Endothelial cell of hepatic sinusoid (primary cell): ENCODE measurements around the gene SLC25A21.
"Not testable (repeated sequence)": the region's sequence is repeated elsewhere in the genome, so short reads cannot be mapped to it uniquely, and the experiment has no call there.

ENCODE experiments used
- in situ Hi-C: cut with HindIII; loops from 2 replicates; pipeline ENCODE4 v1.10.0; 2017; ENCODE audit warnings: low sequenced_read_pairs

Gene SLC25A21

DNA sequence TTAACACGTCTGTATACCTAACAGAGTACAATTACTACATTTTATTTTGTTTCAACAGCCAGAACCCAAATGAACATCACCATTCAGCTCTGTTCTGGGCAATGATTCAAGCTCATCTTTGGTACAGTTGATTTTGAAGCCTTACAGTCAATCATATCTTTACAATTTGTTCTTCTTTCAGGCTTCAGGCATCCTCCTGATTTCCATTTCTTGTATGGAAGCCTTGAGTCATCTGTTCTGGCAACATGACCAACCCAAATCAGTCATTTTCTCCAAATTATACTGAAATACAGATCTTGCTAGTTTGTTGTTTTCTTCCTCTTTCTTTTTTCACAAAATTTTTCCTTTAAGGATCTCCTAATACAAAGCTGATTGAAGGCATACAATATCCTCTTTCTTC, 430.5 kb downstream of the SLC25A21 start:
- in situ Hi-C loops = no loop called here

DNA sequence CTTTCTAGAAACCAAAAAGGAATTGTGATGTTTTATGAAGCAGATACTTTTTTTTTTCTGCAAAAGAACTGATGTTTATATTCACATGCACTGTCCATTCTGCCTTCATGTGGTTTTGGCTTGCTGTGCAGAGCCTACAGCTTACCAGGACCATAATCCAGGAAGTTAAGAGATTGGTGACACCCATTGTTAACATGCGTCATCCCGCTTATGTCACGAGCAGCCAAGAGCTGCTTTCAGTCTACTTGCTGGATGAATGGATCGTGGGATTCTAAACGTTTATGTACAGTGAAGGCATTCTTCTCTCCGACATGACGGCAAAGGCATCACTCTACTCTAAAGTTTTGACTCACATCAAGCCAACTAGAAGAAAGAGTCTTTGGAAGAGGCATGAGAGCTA, 434.1 kb downstream of the SLC25A21 start:
- in situ Hi-C loops = no loop called here

DNA sequence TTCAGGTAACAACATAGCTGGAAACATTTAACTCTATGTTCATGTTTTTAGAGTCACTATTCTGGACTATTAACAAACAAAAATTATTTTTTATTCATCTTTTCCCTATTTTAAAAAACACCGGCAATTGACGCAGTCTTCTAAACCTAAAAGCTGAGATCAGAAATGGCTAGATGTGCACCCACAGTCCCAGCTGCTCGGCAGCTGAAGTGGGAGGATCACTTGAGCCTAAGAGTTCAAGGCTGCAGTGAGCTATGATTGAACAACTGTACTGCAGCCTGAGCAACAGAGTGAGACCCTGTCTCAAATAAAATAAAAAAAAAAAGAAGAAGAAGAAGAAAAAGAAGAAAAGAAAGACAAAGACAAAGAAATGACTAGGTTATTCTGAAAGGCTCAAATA, 446.3 kb downstream of the SLC25A21 start:
- in situ Hi-C loops = no loop called here

DNA sequence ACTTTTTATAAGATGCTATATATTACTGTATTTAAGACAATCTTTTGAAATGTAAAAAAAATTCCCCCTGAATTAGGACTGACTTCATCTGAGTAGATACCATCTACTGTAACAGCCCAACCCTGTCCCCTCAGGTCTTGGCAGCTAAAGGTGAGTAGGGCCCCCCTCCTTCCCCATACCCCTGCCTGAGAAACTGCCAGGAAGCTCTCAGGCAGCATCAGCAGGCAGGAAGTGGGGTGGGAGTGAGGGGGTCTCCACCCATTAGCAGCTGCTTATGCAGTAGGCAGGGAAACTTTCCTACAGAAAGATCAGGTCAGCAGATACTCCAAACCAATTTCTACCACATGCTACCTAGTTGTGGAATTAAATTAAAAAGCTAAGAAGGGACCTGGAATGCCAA, 448.2 kb downstream of the SLC25A21 start:
- in situ Hi-C loops = no loop called here

DNA sequence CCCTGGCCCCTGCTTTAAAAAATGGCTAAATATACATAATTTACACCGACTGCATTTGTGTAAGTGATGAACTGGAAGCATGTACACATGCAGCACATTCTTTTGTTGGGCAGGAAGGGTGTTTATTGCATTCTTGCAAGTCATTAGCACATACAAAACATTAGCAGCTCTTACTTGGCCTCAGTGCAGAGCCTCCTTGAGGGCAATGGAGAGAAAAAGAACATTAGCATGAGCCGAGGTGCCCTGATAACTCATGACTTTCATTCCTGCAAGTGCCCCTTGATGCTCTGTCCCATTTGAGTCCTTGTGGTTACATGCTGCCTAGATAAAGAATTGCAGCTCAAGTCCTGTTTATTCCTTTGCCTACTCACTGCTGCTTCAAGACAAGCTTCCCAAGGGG, 448.9 kb downstream of the SLC25A21 start:
- in situ Hi-C loops = no loop called here

DNA sequence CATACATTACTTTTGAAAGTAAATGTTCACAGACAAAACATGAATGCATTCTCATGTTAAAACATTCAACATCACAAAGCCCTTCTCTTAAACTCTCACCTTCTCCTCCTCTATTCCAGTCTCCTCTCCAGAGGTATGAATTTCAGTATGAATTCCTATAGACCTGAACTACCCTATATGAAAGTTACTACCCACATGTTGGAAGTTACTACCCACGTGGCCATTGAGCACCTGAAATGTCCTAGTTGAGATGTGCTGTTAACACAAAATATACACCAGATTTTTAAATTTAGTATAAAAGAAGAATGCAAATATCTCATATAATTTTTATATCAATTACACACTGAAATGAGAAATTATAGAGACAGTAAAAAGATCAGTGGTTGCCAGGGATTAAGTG, 450.5 kb downstream of the SLC25A21 start:
- in situ Hi-C loops = no loop called here

DNA sequence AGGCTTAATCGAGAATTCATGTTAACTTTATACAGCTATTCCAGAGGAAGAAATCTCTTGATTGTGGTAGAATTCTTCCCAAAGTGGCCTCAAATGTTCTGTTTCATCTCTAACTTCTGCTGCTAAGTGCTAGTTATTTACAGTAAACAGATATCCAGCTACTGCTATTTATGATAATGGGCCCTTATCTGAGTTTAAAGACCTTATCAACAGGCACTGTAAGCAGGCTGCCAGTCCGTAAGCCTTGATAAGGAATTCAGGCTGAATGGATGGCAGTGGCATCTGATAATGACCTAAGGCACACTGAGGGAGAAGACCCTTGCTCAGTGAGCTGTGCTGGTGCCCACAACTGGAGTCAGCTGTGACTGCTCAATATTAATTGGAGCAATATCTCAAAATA, 451.7 kb downstream of the SLC25A21 start:
- in situ Hi-C loops = no loop called here

DNA sequence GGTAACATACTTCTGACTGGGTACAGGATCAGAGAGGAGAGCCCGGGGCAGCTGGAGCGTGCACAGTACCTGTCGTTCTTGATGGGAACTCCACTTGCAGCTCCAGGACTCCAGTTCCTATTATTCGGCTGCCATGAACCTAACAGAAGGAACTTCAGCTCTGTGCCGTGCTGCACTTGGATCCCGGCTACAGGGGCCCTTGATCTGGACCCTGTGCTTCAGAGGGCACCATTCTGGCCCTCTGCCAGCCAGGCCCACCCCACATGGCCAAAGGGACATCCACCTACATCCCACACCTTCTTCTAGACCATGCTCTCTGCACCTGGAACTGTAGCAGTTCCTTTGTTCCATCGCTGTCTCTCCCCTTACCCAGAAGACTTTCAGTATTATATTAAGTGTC, 452.6 kb downstream of the SLC25A21 start:
- in situ Hi-C loops = no loop called here

DNA sequence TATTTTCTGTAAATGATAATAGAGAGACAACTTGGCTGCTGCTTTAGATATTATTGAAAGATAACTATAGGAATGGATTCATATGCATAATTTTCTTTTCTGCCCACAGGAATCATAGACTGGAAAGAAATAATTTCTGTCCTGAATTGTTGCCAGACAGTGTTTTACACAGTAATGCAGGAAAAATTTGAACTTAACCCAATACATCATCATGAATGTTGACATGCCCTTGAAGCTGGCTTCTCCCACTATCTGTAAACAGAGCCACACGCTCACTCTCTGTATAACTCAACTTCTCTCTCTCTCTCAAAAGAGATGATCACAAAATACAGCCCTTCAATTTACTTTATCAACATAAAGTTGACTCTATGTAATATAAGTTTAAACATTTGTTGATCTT, 454.2 kb downstream of the SLC25A21 start:
- in situ Hi-C loops = no loop called here

DNA sequence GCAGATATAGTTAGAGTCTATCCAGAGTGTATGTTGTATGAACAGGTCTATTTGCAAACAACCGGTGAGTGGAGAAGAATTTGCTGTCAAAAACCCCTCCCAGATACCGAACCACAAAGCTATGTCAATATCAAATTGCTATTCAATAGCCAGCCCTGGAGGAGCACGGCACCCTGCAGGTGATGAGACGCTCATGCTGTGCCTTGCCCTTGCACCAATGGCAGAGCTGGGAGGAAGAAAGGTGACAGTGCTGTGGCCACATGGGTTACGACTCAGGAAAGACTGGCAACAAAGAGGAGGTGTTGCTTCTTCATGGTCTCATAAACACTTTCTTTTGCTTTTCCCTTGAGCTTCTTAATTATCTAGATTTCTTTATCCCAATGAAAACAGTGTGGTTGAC, 455.0 kb downstream of the SLC25A21 start:
- in situ Hi-C loops = no loop called here

DNA sequence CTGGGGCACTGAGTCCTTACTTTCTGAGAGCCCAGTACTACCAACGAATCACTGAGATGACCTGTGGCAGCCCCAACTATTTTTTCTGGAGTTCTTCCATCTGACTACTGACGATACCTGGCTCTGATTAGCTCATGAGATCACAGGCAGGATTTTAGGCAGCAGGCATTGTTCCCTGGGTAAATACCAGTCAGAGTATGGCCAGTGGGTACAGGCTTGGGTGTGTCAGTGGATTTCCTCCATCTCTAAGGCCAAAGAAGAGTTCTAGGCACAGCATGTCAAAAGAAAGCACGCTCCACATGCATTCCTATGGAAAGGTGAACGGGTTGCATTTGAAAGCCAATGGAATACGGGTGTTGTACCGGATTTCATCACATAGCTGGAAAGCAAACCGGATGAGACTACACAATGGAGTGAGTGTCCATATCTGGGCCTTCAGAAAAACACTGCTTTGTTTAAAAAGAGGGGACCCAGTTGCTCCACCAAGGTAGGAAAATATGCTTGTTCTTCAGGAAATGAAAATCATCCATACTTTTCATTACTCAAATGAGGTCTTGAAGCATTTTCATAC, 455.7 kb downstream of the SLC25A21 start:
- in situ Hi-C loops = no loop called here

DNA sequence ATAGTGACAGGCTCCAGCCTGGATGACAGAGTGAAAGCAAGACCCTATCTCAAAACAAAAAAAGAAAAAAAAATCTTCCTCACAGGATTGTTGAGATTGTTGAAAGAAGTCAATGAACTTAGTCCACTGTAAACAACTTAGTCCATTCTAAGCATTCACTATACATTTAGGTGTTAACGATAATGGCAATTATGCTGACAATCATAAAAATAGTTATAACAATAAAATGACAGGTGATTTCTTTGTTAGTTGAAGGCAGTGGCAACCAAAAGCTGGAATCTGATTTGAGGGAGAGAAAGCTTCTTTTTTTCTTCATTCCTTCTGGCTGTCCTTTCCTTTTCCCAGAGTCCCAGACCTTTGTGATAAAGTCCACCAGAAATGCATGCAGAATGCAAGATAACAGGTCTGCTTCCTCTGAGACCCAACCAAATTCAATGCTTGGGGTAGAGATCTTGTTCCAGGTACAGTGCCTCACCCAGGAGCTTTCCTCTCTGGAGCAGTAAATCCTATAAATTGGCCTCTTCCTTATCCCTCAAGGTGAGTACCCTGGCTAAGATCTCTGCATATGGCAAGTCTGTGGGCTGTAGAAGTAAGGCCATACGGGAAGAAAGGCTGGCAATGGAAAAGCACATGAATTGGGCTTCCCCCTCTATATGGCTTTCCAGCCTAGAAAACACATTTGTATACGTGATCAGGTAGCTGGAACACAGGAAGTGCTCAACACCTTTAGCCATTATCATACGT, 458.3 kb downstream of the SLC25A21 start:
- in situ Hi-C loops = no loop called here

DNA sequence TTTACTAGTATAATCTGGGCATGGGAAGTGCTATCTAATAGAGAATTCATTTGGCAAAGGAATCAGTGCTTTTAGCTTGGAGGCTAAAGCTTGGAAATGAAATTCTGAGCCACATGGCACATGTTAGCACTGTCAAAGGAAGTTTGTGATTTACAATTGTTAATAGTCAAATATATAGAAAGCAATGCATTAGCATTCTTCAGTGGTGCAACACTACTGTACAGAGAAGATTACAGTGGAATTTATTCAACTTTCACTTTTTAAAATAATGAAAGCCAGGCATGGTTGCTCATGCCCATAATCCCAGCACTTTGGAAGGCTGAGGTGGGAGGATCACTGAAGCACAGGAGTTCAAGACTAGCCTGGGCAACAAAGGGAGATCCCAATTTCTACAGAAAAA, 464.8 kb downstream of the SLC25A21 start:
- in situ Hi-C loops = no loop called here

DNA sequence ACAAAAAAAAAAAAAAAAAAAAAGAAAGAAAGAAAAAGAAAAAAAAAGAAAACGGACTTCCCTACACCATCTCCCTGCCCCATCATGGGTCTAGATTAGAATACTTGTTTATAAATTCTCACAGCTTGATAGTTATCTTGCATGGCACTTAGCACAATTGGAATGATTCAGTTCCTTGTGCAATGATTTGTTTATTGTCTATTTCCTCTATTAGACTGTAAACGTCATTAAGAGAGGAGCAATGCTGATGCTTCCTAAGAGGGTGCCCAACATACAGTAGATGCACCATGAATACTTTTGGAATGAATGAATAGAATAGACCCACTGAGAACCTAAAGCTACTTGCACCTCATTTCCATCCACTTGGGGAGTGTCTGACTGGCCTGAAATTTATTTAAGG, 469.9 kb downstream of the SLC25A21 start:
- in situ Hi-C loops = no loop called here

DNA sequence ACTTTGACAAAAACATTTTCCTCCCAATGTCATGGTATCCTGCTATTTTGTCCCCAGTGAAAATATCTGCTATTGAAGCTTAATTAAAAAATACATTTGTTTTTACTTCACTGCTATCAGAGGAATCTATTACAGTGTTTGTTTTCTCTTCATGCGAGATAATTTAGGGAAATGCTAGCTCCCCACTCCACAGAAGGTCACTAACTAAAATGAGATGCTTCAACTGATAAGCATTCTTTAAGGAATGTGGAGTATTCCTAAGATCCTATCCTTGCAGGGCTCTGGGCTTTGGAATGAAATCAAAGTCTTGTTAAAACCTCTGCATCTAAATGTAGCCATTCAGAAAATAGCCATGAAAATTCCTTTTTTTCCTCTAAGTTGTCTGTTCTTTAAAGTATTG, 471.3 kb downstream of the SLC25A21 start:
- in situ Hi-C loops = no loop called here

DNA sequence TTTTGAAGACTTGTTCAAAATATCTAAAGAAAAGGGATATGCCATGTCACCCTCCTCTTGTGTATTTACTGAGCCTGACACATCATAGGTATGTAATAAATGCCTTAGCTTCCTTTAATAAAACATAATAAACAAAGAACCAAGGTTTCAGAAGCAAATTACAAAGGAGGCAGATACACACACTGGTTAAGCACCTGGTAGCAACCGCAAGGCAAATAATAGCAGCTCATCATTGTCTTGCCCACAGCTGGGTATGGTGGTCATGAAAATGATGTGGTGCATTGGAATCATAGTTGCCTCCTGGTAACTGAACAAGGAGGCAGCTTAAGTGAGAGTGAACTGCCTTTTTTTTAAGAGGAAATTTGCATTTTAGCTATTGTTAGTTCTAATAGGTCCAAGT, 471.8 kb downstream of the SLC25A21 start:
- in situ Hi-C loops = no loop called here

DNA sequence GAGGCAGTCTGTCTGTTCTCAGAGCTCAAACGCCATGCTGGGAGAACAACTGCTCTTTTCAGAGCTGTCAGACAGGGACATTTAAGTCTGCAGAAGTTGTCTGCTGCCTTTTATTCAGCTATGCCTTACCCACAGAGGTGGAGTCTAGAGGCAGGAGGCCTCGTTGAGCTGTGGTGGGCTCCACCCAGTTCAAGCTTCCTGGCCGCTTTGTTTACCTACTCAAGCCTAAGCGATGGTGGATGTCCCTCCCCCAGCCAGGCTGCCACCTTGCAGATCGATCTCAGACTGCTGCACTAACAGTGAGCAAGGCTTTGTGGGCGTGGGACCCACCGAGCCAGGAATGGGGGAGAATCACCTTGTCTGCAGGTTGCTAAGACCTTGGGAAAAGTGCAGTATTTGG, 473.0 kb downstream of the SLC25A21 start:
- in situ Hi-C loops = not testable (repeated sequence)

DNA sequence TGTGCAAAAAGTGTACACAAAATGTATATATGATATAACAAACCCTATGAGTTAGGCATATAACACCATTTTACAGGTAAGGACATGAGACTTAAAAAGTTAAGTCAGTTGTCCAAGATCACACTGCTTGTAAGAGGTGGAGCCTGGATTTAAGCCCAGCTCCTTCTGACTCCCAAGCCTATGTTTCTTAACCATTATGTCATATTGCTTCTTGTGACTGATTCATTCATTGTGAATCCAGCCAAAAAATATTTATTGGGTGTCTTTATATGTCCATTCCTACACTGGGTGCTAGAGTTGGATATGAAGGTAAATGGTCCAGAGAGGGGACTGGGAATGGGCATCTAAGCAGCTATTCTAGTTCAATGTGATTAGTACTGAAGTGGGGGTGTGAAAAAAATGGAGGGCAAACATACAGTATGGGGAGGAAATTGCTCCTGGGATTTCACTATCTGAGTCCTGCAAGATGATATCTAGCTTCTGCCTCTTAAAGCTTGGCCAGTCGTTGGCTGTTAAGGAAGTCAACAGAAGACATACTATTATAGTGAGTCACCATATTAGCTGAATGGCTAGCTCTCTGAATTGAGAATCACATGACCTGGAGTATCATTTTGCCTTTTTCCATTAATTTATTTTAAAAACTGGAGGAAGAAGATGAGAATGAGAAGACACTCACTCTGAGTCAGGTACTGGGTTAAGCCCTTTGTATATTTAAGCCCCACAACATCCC, 481.9 kb downstream of the SLC25A21 start:
- in situ Hi-C loops = no loop called here

DNA sequence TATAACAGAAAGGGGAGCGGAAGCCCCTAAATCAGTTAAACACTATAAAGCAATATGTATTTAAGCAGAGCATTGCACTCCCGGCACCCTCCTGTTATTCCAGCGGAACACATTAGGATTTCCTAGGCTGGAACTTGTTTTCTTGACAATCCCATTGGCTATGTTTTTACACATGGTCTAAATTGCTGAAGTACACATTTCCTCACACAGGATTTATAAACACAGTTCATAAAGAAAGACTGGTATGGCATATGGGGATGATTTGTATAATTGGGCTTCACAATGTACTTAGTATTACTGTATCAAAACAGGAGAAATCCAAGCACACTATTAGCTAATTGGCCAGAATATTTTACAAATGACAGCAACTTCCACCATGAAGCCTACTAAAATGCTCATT, 487.5 kb downstream of the SLC25A21 start:
- in situ Hi-C loops = no loop called here

DNA sequence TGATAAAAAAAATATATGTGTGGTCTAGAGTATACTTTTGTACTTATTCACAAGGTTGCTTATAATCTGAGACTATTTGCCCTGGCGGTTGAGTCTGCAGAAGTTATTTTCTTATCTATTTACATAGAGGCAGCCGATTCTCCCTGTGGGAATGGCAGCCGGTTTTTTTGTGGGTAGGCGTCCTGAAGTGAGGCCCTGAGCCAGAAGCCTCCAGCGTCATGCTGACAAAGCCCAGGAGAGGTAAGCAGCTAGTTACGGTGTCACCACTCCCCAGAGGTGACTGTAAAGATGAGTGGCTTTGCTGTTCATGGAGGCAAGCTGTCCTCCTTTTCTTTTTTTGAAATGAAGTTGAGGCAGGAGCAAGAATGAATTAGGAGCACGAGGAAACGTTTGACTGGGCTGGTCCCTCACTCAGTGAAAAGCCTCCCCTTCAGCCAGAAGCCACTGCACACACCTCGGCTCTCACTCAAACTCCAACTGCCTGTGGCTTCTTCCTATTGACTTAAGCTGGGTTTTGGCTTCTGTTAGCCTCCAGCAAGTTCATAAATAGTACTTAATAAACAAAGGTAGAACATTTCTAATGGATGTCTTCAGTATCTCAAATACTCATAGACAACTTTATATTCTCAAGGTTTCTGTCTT, 489.2 kb downstream of the SLC25A21 start:
- in situ Hi-C loops = no loop called here

DNA sequence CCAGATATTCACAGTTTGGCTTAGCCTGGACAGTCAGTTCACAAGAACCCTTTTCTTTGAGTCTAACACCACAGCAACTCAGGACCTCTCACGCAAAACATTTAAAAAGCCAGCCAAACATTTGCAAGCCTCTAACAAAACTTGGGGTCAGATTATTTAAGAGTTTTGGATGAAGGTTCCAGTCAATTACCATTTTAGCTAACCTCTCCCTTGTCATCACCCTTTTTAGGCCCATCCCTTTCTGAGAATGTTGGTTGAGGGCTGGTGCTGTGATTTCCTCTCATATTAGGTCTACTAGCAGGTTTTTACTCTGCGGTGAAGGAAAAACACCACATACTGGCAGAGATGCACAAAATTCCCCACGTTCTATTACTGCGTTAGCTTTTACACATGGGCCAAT, 490.1 kb downstream of the SLC25A21 start:
- in situ Hi-C loops = no loop called here

DNA sequence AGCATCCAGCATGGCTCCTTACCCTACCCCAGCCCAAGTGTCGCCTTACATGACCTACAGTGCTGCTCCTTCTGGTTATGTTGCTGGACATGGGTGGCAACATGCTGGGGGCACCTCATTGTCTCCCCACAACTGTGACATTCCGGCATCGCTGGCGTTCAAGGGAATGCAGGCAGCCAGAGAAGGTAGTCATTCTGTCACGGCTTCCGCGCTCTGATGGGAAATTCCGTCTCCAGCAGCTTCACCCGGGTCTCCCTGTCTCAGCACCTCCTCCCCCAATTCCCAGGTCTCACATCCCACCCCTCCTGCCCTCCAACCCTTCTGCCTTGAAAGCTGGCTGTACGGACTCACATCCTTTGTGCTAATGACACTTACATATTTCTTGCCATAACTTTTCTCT, 496.2 kb downstream of the SLC25A21 start:
- in situ Hi-C loops = no loop called here
